ENCODE data around the gene MRM2. TPM values are rescaled to one million over a fixed set of nuclear protein-coding genes. Genes with fewer than 3 reads are reported as not detected.

MRM2 gene
- total and polyA plus RNA-seq, 4 donors = 9.7 to 14.9 (median 11.8) TPM

GRCh38 chr7:2243458-2243857 lies 1.5 kb upstream of the MRM2 start (continued):
- TF ChIP-seq ATF3 (IDR thresholded peaks at IDR 0.05) = no peak

DNA sequence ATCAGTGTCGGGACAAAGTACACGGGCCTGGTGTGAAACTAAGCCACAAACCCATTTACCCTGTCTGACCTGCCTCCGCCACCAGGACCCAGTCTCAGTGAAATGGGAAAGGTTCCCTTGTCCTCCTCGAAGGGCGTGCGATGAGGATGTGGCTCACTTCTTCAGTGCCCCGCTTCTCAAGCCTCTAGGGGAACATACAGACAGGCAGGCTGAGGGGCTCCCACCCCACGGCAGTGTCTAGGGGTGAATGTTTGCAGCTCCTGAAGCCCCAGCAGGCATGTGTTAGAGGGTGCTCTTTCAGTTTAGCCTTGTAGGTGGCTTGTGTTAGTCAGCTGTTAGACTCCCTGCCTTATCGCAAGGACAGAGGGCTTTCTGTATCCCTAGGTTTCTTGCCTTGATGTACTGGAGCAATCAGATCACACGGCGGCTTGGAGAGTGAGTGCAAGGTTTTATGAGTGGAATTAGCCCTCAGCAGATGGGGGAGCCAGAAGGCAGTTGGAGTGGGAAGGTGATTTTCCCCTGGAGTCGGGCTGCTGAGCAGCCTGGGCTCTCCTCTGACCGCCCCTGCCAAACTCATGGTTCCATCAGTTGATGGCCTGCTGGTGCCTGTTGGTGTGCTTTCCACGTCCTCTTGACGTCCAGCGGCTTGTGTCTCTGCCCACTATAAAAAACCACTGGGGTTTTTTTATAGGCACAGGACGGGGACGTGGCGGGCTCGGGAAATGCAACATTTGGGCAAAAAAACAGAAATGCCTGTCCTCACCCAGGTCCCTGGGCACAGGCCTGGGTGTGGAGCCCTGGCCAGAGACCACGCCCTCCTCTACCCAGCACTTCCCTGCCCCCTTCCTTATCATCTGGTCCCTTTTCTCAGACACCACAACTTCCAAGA lies 780 bp upstream of the MRM2 start:
- Histone ChIP-seq H3K9me3 (ENCODE audit: control insufficient read depth in 4 of 4, low read length in 3 of 4) (no peaks in the 10 kb centered on the region), H3K9ac (ENCODE audit: low read depth in 1 of 2, low read length in 2 of 2) (no peak overlapping the region), H3K27ac (ENCODE audit: low read depth in 1 of 2, low read length in 2 of 2) (no peak overlapping the region), H3K4me3 (ENCODE audit: low read depth in 1 of 3, low read length in 3 of 3) (peak overlapping the region; percentile 20 to 97 (median 93)), H3K4me1 (ENCODE audit: control insufficient read depth in 4 of 4, insufficient read depth in 4 of 4, low read length in 3 of 4) (peaks cover 4 to 22% (median 14%) of the 10 kb centered on the region in 4 donors), H3K36me3 (ENCODE audit: control insufficient read depth in 4 of 4, insufficient read depth in 3 of 4, low read depth in 1 of 4, low read length in 3 of 4) (peaks cover 0 to 13% (median 8%) of the 10 kb centered on the region in 4 donors), H3K27me3 (ENCODE audit: control insufficient read depth in 4 of 4, insufficient read depth in 4 of 4, low read length in 3 of 4) (no peaks in the 10 kb centered on the region)
- 21% methylated on average over 21 of the region's 21 CpGs for WGBS
- DNase-seq (ENCODE audit: low spot score) = no peak
- TF ChIP-seq GABPA (IDR thresholded peaks at IDR 0.05 in 1 of 2, conservative IDR thresholded peaks at IDR 0.05 in 1 of 2) (no peak), ATF3 (IDR thresholded peaks at IDR 0.05) (no peak), CTCF (IDR thresholded peaks at IDR 0.05; ENCODE audit: low read depth, low read length, missing input control) (no peak), HNF4A (conservative IDR thresholded peaks at IDR 0.05) (no peak), NR2F2 (IDR thresholded peaks at IDR 0.05) (no peak), RXRA (IDR thresholded peaks at IDR 0.05) (no peak), YY1 (IDR thresholded peaks at IDR 0.05) (no peak), JUND (IDR thresholded peaks at IDR 0.05) (no peak), ZBTB33 (IDR thresholded peaks at IDR 0.05) (no peak), TAF1 (conservative IDR thresholded peaks at IDR 0.05) (no peak), REST (IDR thresholded peaks at IDR 0.05) (no peak), HNF4G (IDR thresholded peaks at IDR 0.05) (no peak), SP1 (IDR thresholded peaks at IDR 0.05) (no peak), RAD21 (IDR thresholded peaks at IDR 0.05) (no peak), FOXA1 (IDR thresholded peaks at IDR 0.05) (no peak), FOXA2 (IDR thresholded peaks at IDR 0.05) (no peak), EGR1 (IDR thresholded peaks at IDR 0.05; ENCODE audit: low read depth in 2 of 2) (no peak)
- TF ChIP-seq, protein P1, sequence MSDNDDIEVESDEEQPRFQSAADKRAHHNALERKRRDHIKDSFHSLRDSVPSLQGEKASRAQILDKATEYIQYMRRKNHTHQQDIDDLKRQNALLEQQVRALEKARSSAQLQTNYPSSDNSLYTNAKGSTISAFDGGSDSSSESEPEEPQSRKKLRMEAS (IDR thresholded peaks at IDR 0.05) = no peak
